HG03342 (cell line): ENCODE data around the gene YKT6.
A peak's percentile ranks its signal among the peaks of the same experiment; 100 is the strongest.

Experiments
- ATAC-seq: cut with Tn5 transposase; IDR thresholded peaks from one replicate; pipeline ENCODE4 v1.9.1; 2021; ENCODE audit warnings: mild to moderate bottlenecking, moderate library complexity; ENCODE audit not compliant: unreplicated experiment

Gene YKT6

GRCh38 chr7:44229546-44230105 lies 28.8 kb downstream of the YKT6 start:
- ATAC-seq: no peak

- no peak for ATAC-seq
These were observed 29.5 kb downstream of the YKT6 start for GRCh38 chr7:44230286-44230685.

DNA sequence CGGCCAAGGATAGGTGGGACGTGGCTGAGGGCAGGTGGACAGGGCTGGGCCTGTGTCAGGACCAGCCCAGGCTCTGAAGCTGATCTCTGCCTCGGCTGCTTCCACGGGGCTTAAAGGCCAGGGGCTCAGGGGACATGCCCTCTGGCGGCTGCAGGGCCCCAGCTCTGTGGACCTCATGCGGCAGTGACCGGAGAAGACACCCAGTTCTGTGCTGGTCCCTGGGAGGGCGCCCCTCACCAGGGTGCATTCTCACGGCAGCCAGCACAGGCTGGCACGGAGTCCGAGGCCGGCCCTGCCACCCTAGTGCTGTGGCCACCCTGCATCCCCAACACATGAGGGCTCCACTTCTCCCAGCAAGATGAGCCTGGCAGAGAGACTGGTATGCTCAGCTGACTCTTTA lies 30.3 kb downstream of the YKT6 start:
- no peak for ATAC-seq

DNA sequence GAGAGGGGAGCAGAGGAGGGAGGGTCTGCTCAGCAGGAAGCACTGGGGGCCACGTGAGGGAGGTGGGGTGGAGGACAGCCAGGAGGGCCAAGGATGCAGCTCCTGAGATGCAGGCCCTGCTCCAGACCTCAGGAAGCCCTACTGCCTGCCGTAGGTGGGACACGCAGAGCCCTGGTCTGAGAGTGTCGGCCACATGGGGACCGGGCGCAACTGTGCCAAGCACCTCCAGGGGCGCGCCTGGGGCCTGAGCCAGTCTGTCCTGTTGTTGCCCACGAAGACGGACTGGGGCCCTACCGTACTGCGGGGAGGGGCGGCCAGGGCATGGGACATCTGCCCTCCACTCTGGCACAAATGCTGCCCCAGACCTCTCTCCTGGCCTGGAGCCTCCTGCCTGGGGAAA lies 31.6 kb downstream of the YKT6 start:
- no peak for ATAC-seq

GRCh38 chr7:44232901-44233715 lies 32.3 kb downstream of the YKT6 start:
- ATAC-seq: no peak

- ATAC-seq: no peak
These were observed 34.3 kb downstream of the YKT6 start for GRCh38 chr7:44235066-44235465.

GRCh38 chr7:44235582-44236332 lies 35.0 kb downstream of the YKT6 start:
- ATAC-seq: no peak

GRCh38 chr7:44236333-44236728 lies 35.6 kb downstream of the YKT6 start:
- no peak for ATAC-seq

GRCh38 chr7:44237696-44238095 lies 36.9 kb downstream of the YKT6 start:
- no peak for ATAC-seq

GRCh38 chr7:44238116-44238695 lies 37.4 kb downstream of the YKT6 start:
- ATAC-seq: no peak

DNA sequence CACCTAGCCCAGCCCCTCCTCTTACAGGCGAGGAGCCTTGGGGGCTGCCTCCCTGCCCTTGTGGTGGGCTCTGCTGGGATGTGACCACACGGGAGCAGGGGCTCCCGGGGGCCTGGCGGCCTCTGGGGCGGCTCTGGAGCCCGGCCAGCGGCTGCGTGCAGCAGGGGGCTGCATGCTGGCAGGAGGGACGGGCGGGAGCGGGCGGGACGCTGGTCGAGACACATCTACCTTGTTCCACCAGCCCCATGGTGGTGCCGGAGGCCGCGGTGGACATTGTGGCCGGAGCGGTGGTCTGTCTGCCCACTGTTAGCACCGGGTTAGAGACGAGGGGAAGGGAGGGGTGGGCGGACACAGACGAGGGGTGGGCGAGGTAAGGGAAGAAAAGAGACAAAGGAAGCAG lies 38.6 kb downstream of the YKT6 start:
- no peak for ATAC-seq

- no peak for ATAC-seq
These were observed 39.6 kb downstream of the YKT6 start for GRCh38 chr7:44240376-44240775.

DNA sequence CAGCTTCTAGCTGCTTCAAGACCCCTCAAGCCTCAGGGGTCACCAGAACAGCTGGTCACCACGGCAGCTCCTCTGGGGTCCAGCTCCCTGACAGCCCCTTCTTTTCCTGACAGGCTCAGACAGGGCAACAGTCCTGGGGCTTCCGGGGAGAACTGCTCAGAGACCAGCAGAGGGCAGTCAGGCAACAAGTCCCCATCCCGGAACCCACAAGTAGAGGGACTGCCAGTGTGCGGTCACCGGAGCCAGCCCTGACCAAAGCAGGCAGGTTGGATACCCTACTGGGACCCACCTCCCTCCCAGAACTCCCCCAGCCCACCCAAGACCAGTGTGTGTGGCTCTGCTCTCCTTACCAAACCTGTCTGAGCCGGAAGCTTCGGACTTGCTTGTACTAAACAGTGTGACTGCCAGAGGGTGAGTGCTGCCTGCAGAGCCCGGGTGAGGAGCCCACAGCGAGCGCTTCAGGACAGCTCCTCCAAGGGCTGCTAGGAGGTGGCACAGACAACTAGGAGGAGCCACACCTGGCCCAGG lies 40.3 kb downstream of the YKT6 start:
- peak; percentile 77 for ATAC-seq

DNA sequence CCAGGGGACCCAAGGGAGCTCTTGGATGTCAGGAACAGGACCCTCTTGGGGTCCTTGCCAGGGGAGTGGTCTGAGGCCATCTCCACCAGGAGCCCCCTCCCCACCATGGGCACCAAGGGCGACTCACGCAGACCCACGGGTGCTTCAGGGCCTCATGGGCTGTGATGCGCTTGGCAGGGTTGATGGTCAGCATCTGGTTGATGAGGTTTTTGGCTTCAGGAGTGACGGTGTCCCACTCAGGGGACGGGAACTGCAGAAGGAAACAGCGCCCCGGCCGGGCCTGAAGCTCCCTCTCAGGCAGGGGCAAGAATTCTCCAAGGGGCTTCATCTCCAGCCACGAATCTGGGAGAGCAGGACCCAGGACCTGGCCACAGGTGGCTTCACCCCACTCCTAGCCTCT lies 41.3 kb downstream of the YKT6 start:
- no peak for ATAC-seq

- ATAC-seq: no peak
These were observed 43.5 kb downstream of the YKT6 start for GRCh38 chr7:44244282-44244681.

- ATAC-seq: no peak
These were observed 45.8 kb downstream of the YKT6 start for GRCh38 chr7:44246396-44247113.

GRCh38 chr7:44247868-44248651 lies 47.3 kb downstream of the YKT6 start:
- ATAC-seq: no peak

- no peak for ATAC-seq
These were observed 49.0 kb downstream of the YKT6 start for GRCh38 chr7:44249639-44250234.

- no peak for ATAC-seq
These were observed 50.5 kb downstream of the YKT6 start for GRCh38 chr7:44251269-44251668.

GRCh38 chr7:44251881-44252280 lies 51.1 kb downstream of the YKT6 start:
- no peak for ATAC-seq
